Esophagus (tissue), 2 donors: Measurements from ENCODE around the gene CELSR3. TPM values are rescaled to one million over a fixed set of nuclear protein-coding genes. Genes with fewer than 3 reads are reported as not detected.

Source experiments
- H3K27ac ChIP-seq, 2 donors: one replicate each; pipeline ENCODE4 v1.5.1; 2013; ENCODE audit warnings: low read depth in 2 of 2, mild to moderate bottlenecking in 2 of 2, inconsistent platforms in 1 of 2, low read length in 1 of 2, moderate library complexity in 1 of 2
- H3K27me3 ChIP-seq, 2 donors: one replicate each; pipeline ENCODE4 v1.6.1; 2013; ENCODE audit warnings: low read length in 2 of 2, control low read depth in 1 of 2, mild to moderate bottlenecking in 1 of 2; ENCODE audit not compliant: insufficient read depth in 2 of 2, control insufficient read depth in 1 of 2
- H3K36me3 ChIP-seq, 2 donors: one replicate each; pipeline ENCODE4 v1.6.1; 2013; ENCODE audit warnings: low read length in 1 of 2; ENCODE audit not compliant: control insufficient read depth in 2 of 2, insufficient read depth in 2 of 2
- H3K4me1 ChIP-seq, 2 donors: one replicate each; pipeline ENCODE4 v1.6.1; 2013; ENCODE audit warnings: low read length in 1 of 2; ENCODE audit not compliant: control insufficient read depth in 2 of 2, insufficient read depth in 2 of 2
- H3K4me3 ChIP-seq, 2 donors: one replicate each; pipeline ENCODE4 v1.5.1; 2013; ENCODE audit warnings: low read length in 2 of 2, mild to moderate bottlenecking in 2 of 2, low read depth in 1 of 2, moderate library complexity in 1 of 2
- H3K9me3 ChIP-seq, 2 donors: one replicate each; pipeline ENCODE4 v1.6.1; 2013; ENCODE audit warnings: mild to moderate bottlenecking in 2 of 2, low read depth in 1 of 2, low read length in 1 of 2, moderate library complexity in 1 of 2; ENCODE audit not compliant: control insufficient read depth in 2 of 2, insufficient read depth in 1 of 2
- WGBS, 2 donors: extraction: QIAGEN DNeasy Blood & Tissue Kit; methylation state at CpG; one replicate each; pipeline ENCODE4 v1.1.7; 2013; 5-methylcytosine and 5-hydroxymethylcytosine counted together
- polyA plus RNA-seq, 2 donors: library from polyadenylated mRNA; stranded (reverse); fragments of 200-250 nt; gene quantifications; one replicate each; pipeline ENCODE4 v1.2.3, GENCODE V29; 2013
- donor health status: healthy with polysubstance abuse.
- donor health status: Bipolar disorder and iron deficiency.

CELSR3 gene
- polyA plus RNA-seq, 2 donors = 0.36 to 0.77 TPM

- H3K27me3 ChIP-seq = no peaks in the 10 kb centered on the region
- H3K27ac ChIP-seq = no peak overlapping the region
- H3K9me3 ChIP-seq = no peaks in the 10 kb centered on the region
- 96% methylated on average over 17 of the region's 17 CpGs for WGBS, 2 donors
- peaks cover 7 to 45% of the 10 kb centered on the region in 2 donors for H3K36me3 ChIP-seq
- H3K4me3 ChIP-seq = no peak overlapping the region
- peaks cover 2 to 9% of the 10 kb centered on the region in 2 donors for H3K4me1 ChIP-seq
Measured at GRCh38 chr3:48681974-48682610, 19.4 kb upstream of the CELSR3 start.

GRCh38 chr3:48681541-48681880 is 18.8 kb upstream of the CELSR3 start:
- 92 to 95% methylated on average over 6 to 7 of the region's 7 CpGs for WGBS, 2 donors
- no peaks in the 10 kb centered on the region for H3K9me3 ChIP-seq
- H3K4me3 ChIP-seq = no peak overlapping the region
- no peaks in the 10 kb centered on the region for H3K27me3 ChIP-seq
- no peak overlapping the region for H3K27ac ChIP-seq
- H3K36me3 ChIP-seq = peaks cover 7 to 44% of the 10 kb centered on the region in 2 donors
- peaks cover 2 to 9% of the 10 kb centered on the region in 2 donors for H3K4me1 ChIP-seq

GRCh38 chr3:48680811-48681540 is 18.3 kb upstream of the CELSR3 start:
- WGBS, 2 donors = 93 to 96% methylated on average over 17 of the region's 17 CpGs
- Histone ChIP-seq H3K36me3 (peaks cover 7 to 47% of the 10 kb centered on the region in 2 donors), H3K27me3 (no peaks in the 10 kb centered on the region), H3K27ac (no peak overlapping the region), H3K4me1 (peaks cover 2 to 7% of the 10 kb centered on the region in 2 donors), H3K9me3 (no peaks in the 10 kb centered on the region), H3K4me3 (no peak overlapping the region)

- H3K36me3 ChIP-seq = peaks cover 7 to 50% of the 10 kb centered on the region in 2 donors
- peaks cover 2 to 7% of the 10 kb centered on the region in 2 donors for H3K4me1 ChIP-seq
- WGBS, 2 donors = 87 to 91% methylated on average over 20 of the region's 20 CpGs
- no peak overlapping the region for H3K4me3 ChIP-seq
- H3K27ac ChIP-seq = no peak overlapping the region
- H3K9me3 ChIP-seq = no peaks in the 10 kb centered on the region
- no peaks in the 10 kb centered on the region for H3K27me3 ChIP-seq
Measured at GRCh38 chr3:48679411-48680391, 17.0 kb upstream of the CELSR3 start.

GRCh38 chr3:48678566-48679380 is 16.1 kb upstream of the CELSR3 start:
- peaks cover 12 to 54% of the 10 kb centered on the region in 2 donors for H3K36me3 ChIP-seq
- no peaks in the 10 kb centered on the region for H3K27me3 ChIP-seq
- no peak overlapping the region for H3K4me3 ChIP-seq
- no peaks in the 10 kb centered on the region for H3K9me3 ChIP-seq
- H3K4me1 ChIP-seq = no peaks in the 10 kb centered on the region
- H3K27ac ChIP-seq = no peak overlapping the region
- WGBS, 2 donors = 91 to 94% methylated on average over 24 of the region's 24 CpGs

GRCh38 chr3:48678056-48678455 is 15.4 kb upstream of the CELSR3 start:
- Histone ChIP-seq H3K9me3 (no peaks in the 10 kb centered on the region), H3K4me3 (no peak overlapping the region), H3K4me1 (no peaks in the 10 kb centered on the region), H3K36me3 (peaks cover 12 to 54% of the 10 kb centered on the region in 2 donors), H3K27ac (no peak overlapping the region), H3K27me3 (no peaks in the 10 kb centered on the region)
- whole genome bisulfite sequencing, 2 donors = 69 to 78% methylated on average over 4 of the region's 4 CpGs

- Histone ChIP-seq H3K36me3 (peaks cover 9 to 30% of the 10 kb centered on the region in 2 donors), H3K27me3 (no peaks in the 10 kb centered on the region)
- WGBS, 2 donors = 90 to 91% methylated on average over 9 of the region's 9 CpGs
Measured at GRCh38 chr3:48674505-48674904, 11.8 kb upstream of the CELSR3 start.

GRCh38 chr3:48672522-48672921 is 9.8 kb upstream of the CELSR3 start:
- Histone ChIP-seq H3K27me3 (no peaks in the 10 kb centered on the region), H3K36me3 (peaks cover 5 to 11% of the 10 kb centered on the region in 2 donors), H3K4me1 (no peaks in the 10 kb centered on the region), H3K4me3 (no peak overlapping the region), H3K27ac (no peak overlapping the region), H3K9me3 (no peaks in the 10 kb centered on the region)
- 65 to 70% methylated on average over 1 of the region's 1 CpG for WGBS, 2 donors

More at GRCh38 chr3:48674505-48674904, 11.8 kb upstream of the CELSR3 start:
- Histone ChIP-seq H3K4me1 (no peaks in the 10 kb centered on the region), H3K4me3 (no peak overlapping the region), H3K9me3 (no peaks in the 10 kb centered on the region), H3K27ac (no peak overlapping the region)

- Histone ChIP-seq H3K36me3 (no peaks in the 10 kb centered on the region), H3K9me3 (no peaks in the 10 kb centered on the region), H3K27me3 (peaks cover 0 to 2% of the 10 kb centered on the region in 2 donors), H3K4me3 (no peak overlapping the region), H3K4me1 (peaks cover 17 to 18% of the 10 kb centered on the region in 2 donors), H3K27ac (no peak overlapping the region)
- 88 to 90% methylated on average over 4 of the region's 4 CpGs for WGBS, 2 donors
Measured at GRCh38 chr3:48664929-48665328, 2.2 kb upstream of the CELSR3 start.
